ENCODE measurements around the gene ZFAND3.

GRCh38 chr6:38166411-38167240 lies 347.1 kb downstream of the ZFAND3 start:
- no peak for TF ChIP-seq GATA3 (IDR thresholded peaks at IDR 0.05; ENCODE audit: low read depth, low read length)
- TF ChIP-seq GATA2 (IDR thresholded peaks at IDR 0.05; ENCODE audit: low read depth, low read length): no peak
